Activated T-cell treated with anti-CD3 and anti-CD28 coated beads, Interleukin-2, amount 50 U/mL, for 24 hours (primary cell): Measurements from ENCODE around the gene EPHA10.
"Not testable (repeated sequence)": the region's sequence is repeated elsewhere in the genome, so short reads cannot be mapped to it uniquely, and the experiment has no call there.

ENCODE experiments used
- DNase-seq: peaks from one replicate; pipeline ENCODE4 v3.0.0-alpha.2; 2020
- H3K27ac Mint-ChIP-seq: 2 replicates; pipeline ENCODE4 v1.8.0; 2020; ENCODE audit warnings: mild to moderate bottlenecking, mixed read lengths
- H3K27me3 Mint-ChIP-seq: 2 replicates; pipeline ENCODE4 v1.8.0; 2020; ENCODE audit warnings: mixed read lengths
- H3K36me3 Mint-ChIP-seq: 2 replicates; pipeline ENCODE4 v1.8.0; 2020; ENCODE audit warnings: low read depth, mixed read lengths
- H3K4me1 Mint-ChIP-seq: 2 replicates; pipeline ENCODE4 v1.8.0; 2020; ENCODE audit warnings: low read depth, mixed read lengths
- H3K4me3 Mint-ChIP-seq: 2 replicates; pipeline ENCODE4 v1.8.0; 2020; ENCODE audit warnings: mild to moderate bottlenecking, moderate library complexity, mixed read lengths
- H3K9me3 Mint-ChIP-seq: 2 replicates; pipeline ENCODE4 v1.8.0; 2020; ENCODE audit warnings: mixed read lengths

The EPHA10 gene

DNA sequence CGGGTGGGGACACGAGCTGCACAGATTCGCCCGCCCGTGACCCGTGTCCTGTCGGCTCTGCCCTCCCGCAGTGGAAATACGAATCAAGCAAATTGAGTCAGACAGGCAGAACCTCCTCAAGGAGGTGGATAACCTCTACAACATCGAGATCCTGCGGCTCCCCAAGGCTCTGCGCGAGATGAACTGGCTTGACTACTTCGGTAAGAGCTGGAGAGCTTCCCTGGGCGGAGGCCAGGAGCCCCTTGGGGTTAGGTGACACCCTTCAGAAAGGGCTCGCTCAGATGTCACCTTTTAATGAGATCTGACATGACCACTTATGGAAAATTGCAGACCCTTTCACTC is 72.1 kb downstream of the EPHA10 start:
- H3K36me3 Mint-ChIP-seq, result peaks cover 69% of the 10 kb centered on the region
- peak overlapping the region; percentile 97 for H3K27ac Mint-ChIP-seq
- peak overlapping the region; percentile 98 for H3K4me3 Mint-ChIP-seq

DNA sequence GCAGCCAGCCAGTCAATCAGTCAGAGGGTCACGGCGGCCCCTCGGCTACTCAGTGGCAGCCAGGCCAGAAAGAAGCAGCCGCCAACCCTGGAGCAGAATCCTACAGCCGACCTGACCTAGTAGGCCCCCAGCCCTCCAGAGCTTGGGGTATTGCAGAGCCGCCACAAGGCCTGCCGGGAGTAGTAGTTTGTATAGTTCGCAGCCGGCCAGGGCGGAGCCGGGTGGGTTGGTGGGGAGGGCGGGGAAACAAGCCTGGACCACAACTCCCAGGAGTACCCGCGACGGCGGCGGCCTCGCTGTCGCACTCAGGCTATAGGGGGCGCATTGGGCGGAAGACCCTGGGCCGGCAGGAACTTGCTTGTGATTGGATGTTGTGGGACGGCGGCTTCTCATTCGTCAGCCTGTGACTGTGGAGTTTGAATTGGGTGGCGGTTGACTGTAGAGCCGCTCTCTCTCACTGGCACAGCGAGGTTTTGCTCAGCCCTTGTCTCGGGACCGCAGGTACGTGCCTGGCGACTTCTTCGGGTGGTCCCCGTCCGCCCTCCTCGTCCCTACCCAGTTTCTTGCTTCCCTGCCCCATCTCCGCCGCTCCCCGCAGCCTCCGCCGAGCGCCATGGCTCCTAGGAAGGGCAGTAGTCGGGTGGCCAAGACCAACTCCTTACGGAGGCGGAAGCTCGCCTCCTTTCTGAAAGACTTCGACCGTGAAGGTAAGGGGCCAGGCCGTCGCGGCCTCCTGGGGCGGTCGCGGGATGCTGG is 72.7 kb downstream of the EPHA10 start, which contains the start of gene CDCA8:
CDCA8 (plus strand) TSS at position 439 of the 756 bp plus-strand sequence; CDS start at position 614, 175 bp downstream.
- H3K27ac Mint-ChIP-seq, result peak within 1 kb of the TSS; percentile 97

More for the DNA sequence above, 72.1 kb downstream of the EPHA10 start:
- H3K27me3 Mint-ChIP-seq, result no peaks in the 10 kb centered on the region
- H3K4me1 Mint-ChIP-seq, result peaks cover 32% of the 10 kb centered on the region
- no peak for DNase-seq
- H3K9me3 Mint-ChIP-seq, result no peaks in the 10 kb centered on the region

DNA sequence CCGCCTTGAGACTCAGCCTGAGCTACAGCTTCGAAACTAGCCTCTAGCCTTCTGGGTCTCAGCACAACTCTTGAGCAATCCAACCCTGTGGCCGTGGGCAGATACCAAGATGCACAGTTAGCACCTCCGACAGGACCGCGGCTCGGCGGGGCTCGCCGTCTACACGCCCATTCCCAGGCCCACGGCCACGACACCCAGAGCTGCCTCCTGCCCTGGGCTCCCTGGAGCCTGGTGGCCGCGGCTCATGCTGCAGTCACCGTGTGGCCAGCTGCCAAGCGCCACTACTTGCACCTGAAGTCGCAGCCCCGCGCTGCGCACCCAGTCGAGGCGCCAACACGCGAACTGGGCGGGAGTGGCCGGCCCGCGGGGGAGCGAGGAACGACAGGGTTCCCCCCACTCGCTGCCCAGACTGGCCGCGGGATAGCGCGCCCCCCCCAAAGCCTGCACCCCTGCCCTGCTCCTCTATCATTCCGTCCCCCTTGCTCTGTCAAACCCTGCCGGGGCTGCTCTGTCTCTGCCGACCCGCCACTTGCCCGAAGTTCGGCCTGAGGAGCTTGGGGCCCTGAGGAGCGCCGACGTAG is 73.3 kb downstream of the EPHA10 start:
- peak overlapping the region; percentile 97 for H3K27ac Mint-ChIP-seq
- no peaks in the 10 kb centered on the region for H3K9me3 Mint-ChIP-seq
- no peak for DNase-seq
- H3K4me3 Mint-ChIP-seq, result peak overlapping the region; percentile 98
- no peaks in the 10 kb centered on the region for H3K27me3 Mint-ChIP-seq
- H3K4me1 Mint-ChIP-seq, result peaks cover 34% of the 10 kb centered on the region
- peaks cover 62% of the 10 kb centered on the region for H3K36me3 Mint-ChIP-seq

More for the DNA sequence above, 72.7 kb downstream of the EPHA10 start, which contains the start of gene CDCA8:
- Mint-ChIP-seq H3K9me3 (no peaks in the 10 kb centered on the region), H3K27me3 (no peaks in the 10 kb centered on the region), H3K4me3 (peak within 1 kb of the TSS; percentile 98), H3K4me1 (peaks cover 34% of the 10 kb centered on the region), H3K36me3 (peaks cover 65% of the 10 kb centered on the region)
- DNase-seq, result peak; percentile 98

DNA sequence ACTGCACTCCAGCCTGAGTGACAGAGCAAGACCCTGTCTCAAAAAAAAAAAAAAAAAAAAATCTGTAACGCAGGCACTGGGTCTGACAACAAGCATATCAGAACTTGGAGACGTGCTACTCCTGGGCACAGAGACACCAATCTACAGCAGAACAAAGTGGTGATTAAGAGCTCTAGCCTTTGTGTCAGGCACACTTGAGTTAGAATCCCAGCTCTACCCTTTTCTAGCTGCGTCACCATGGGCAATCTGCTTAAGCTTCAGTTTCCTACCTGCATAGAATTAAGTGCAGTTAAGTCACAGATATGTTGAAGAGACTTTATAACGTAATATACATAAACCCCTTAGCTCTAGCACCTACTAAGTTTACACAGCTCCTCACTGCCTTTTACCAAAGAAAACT is 76.0 kb downstream of the EPHA10 start:
- Mint-ChIP-seq H3K27ac (peak overlapping the region; percentile 97), H3K36me3 (peaks cover 66% of the 10 kb centered on the region), H3K4me1 (peaks cover 35% of the 10 kb centered on the region), H3K4me3 (peak overlapping the region; percentile 98), H3K27me3 (no peaks in the 10 kb centered on the region), H3K9me3 (no peaks in the 10 kb centered on the region)
- DNase-seq, result no peak

DNA sequence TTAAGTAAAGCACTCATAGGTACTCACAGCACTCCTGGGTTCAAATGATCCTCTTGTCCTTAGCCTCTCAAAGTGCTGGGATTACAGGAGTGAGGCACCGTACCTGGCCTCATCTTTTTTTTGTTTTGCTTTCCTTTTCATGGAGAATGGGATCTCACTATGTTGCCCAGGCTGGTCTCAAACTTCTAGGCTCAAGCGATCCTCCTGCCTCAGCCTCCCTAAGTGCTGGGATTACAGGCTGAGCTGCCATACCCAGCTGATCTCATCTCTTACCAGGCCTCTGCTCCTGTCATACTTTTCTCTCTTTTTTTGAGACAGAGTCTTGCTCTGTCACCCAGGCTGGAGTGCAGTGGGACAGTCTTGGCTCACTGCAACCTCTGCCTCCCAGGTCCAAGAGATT is 77.2 kb downstream of the EPHA10 start:
- not testable (repeated sequence) for DNase-seq, H3K27me3 Mint-ChIP-seq, H3K9me3 Mint-ChIP-seq
- peaks cover 35% of the 10 kb centered on the region for H3K4me1 Mint-ChIP-seq
- H3K4me3 Mint-ChIP-seq, result peak overlapping the region; percentile 98
- peak overlapping the region; percentile 88 for H3K27ac Mint-ChIP-seq
- H3K36me3 Mint-ChIP-seq, result peaks cover 77% of the 10 kb centered on the region

DNA sequence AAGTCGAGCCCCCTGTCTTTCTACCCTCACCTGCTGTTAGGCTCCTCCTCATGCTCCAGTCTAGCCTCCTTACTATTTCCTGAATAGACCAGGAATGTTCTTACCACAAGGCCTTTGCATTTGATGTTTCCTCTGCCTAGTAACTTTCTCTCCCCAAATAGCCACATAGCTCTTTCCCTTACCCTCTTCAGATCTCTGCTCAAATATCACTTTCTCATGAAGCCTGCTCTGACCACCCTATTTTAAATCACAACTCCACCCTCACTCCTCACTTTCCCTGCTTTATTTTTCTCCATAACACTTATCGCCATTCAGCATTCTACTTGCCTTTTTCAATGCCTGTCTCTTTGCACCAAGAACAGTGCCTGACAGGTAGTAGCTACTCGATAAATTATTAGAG is 79.2 kb downstream of the EPHA10 start:
- no peak for DNase-seq
- Mint-ChIP-seq H3K27me3 (no peaks in the 10 kb centered on the region), H3K4me3 (no peak overlapping the region), H3K27ac (peak overlapping the region; percentile 16), H3K36me3 (peaks cover 84% of the 10 kb centered on the region), H3K4me1 (peaks cover 29% of the 10 kb centered on the region), H3K9me3 (no peaks in the 10 kb centered on the region)

DNA sequence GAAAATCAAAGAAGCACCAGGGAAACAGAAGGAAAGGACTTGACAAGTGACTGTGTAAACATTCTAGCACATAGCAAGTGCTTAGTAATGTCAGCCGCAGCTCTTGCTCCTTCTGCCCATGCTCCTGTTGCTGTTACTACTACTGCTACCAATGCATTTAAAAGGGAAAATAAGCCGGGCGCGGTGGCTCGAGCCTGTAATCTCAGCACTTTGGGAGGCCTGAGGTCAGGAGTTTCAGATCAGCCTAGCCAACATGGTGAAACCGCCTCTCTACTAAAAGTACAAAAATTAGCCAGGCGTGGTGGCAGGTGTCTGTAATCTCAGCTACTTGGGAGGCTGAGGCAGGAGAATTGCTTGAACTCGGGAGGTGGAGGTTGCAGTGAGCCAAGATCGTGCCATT is 80.7 kb downstream of the EPHA10 start:
- Mint-ChIP-seq H3K27ac (peak overlapping the region; percentile 63), H3K4me1 (peaks cover 20% of the 10 kb centered on the region), H3K36me3 (peaks cover 75% of the 10 kb centered on the region)
- not testable (repeated sequence) for H3K9me3 Mint-ChIP-seq, H3K27me3 Mint-ChIP-seq, H3K4me3 Mint-ChIP-seq, DNase-seq

DNA sequence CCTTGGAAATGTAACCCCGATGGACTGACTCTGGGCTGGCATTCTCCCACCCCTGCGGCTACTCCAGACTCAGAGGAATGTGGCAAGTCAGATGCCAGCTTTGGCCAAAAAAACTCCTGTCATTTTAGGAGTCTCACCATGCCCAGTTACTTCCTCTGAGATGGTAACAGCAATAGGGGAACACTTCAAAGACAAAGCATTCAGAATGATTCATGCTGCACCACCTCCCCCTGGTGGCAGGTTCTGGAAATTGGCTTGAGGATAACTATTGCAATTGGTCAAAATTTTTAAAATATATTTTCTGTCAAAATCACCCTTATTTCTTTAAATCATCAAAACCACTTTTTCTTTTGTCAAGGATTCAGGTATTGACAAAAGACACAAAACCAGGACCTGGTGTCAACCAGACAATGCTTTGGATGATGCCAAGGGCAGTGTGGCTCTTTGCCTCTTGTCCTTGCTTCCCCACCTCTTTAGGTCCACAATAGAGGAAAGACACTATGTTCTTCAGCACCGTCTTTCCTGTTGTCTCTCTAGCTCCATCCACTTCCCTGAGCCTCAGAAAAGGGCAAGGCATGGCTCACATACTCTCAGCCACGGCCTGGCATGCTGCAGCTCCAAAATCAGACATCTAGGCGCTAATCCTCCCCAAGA is 82.5 kb downstream of the EPHA10 start:
- Mint-ChIP-seq H3K9me3 (no peaks in the 10 kb centered on the region), H3K27ac (peak overlapping the region; percentile 81), H3K4me1 (peaks cover 5% of the 10 kb centered on the region), H3K27me3 (no peaks in the 10 kb centered on the region), H3K4me3 (no peak overlapping the region), H3K36me3 (peaks cover 60% of the 10 kb centered on the region)
- peak; percentile 82 for DNase-seq

DNA sequence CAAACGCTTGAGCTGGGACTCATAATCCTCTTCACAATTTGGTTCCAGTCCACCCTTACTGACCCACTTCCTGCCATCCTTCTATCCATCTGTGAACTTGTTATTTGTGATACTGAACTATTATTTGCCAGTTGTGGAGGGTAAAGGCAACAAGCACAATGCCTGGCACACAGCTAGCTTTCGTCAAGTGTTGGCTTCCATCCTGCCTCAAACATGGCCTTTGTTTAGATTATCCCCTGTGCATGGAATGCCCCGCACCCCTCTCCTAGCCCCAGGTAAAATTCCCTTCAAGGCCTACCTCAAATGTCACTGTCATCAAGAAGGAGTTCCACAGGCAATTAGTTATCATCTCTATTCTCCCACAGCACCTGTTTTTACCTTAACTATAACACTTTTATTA is 84.0 kb downstream of the EPHA10 start:
- no peak overlapping the region for H3K4me3 Mint-ChIP-seq
- H3K9me3 Mint-ChIP-seq, result no peaks in the 10 kb centered on the region

DNA sequence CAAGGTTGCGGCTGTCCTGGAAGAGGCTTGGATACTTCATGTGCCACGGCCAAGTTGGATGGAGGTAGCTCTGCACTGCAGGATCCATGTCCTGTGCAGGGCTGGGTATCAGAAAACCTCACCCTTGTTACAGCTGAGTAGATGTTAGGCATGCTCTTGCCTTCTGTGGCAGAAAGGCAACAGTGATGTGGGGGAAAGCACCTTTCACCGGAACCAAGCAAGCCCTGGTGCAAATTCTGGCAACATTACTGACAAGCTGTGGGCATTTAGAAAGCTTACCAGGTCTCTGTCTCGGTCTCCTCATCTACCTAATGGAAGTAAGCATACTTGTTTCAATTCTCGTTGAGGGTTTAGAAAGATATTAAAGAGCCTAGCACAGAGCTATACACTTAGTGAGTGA is 87.1 kb downstream of the EPHA10 start:
- H3K9me3 Mint-ChIP-seq, result no peaks in the 10 kb centered on the region
- no peak overlapping the region for H3K27ac Mint-ChIP-seq
- H3K27me3 Mint-ChIP-seq, result peaks cover under 1% of the 10 kb centered on the region
- DNase-seq, result no peak
- no peak overlapping the region for H3K4me3 Mint-ChIP-seq
- peaks cover 21% of the 10 kb centered on the region for H3K36me3 Mint-ChIP-seq
- peaks cover 27% of the 10 kb centered on the region for H3K4me1 Mint-ChIP-seq

More for the DNA sequence above, 84.0 kb downstream of the EPHA10 start:
- Mint-ChIP-seq H3K4me1 (peaks cover 12% of the 10 kb centered on the region), H3K27me3 (no peaks in the 10 kb centered on the region), H3K36me3 (peaks cover 51% of the 10 kb centered on the region), H3K27ac (no peak overlapping the region)
- no peak for DNase-seq

DNA sequence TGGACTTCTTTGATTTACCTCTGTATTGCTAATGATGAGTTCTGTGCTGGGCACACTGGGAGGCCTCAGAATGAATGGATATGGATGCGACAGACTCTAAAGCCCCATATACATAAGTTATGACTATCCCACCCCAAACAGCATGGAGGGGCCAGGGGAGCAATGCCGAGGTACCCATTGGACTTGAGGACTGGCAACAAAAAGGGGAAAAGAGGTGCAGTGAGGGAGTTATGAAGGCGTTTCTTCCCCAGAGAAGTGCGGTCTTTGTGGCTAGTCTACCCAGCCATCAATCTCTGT is 87.8 kb downstream of the EPHA10 start:
- Mint-ChIP-seq H3K27ac (no peak overlapping the region), H3K4me3 (no peak overlapping the region), H3K27me3 (peaks cover 5% of the 10 kb centered on the region), H3K36me3 (peaks cover 14% of the 10 kb centered on the region), H3K4me1 (peaks cover 26% of the 10 kb centered on the region), H3K9me3 (no peaks in the 10 kb centered on the region)
- no peak for DNase-seq

DNA sequence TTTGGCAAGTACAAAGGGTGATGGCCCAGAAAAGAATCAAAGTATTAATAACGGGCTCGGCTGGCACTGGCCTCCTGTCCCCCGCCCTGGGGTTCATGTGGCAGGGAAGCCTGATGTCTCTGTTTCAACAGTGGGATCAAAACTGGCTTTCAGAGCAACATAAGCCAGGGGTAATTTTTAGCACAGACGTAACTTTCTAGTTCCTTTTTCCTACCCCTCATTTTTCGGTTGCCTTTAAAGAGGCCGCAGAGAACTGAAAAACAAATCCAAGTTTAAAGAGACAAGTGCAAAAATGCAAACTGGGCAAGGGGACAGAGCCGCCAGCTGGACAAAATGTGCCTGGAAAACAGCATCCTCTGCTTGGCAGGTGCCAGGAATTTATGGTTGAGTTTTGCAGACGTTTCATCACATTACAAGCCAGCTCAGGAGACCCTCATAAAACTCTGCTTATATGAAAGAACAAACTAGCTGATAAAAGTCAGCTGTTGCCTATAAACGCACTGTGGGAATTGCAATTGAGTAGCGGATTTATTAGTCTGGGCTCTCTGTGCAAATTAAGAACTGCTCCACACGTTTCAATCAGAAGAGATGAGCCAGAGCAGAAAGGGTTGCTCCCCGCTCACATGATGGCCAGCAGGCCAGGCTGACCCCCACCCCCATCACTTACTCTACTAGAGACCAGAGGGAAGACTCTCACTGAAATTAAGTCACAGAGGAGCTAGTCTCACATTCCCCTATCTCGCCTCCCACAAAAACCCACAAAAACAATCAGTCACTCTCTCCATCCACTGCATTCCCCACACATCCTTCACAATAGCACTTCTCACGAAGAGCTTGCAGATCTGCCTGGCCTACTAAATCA is 88.4 kb downstream of the EPHA10 start:
- peaks cover 12% of the 10 kb centered on the region for H3K36me3 Mint-ChIP-seq
- DNase-seq, result no peak
- no peaks in the 10 kb centered on the region for H3K9me3 Mint-ChIP-seq
- no peak overlapping the region for H3K27ac Mint-ChIP-seq
- H3K4me1 Mint-ChIP-seq, result peaks cover 25% of the 10 kb centered on the region
- H3K27me3 Mint-ChIP-seq, result peaks cover 7% of the 10 kb centered on the region
- no peak overlapping the region for H3K4me3 Mint-ChIP-seq

DNA sequence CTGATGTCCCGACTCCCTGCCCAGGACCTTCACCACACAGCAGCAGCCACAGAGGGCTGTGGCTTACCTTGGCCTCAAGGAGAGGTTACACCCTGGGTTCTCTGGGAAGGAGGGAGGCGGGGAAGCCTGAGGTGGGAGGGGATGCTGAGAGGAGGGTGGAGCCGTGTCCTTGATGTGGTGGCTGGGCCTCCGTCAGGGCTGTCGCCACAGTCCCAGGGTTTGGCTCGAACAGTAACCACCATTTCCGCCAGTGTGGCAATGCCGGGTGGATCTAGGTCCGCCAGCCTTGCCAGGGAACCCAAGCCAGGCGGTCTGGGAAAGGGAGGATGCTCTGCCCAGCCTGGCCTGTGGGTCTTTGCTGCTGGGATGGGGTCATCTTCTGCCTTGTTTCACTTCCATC is 91.0 kb downstream of the EPHA10 start:
- no peaks in the 10 kb centered on the region for H3K9me3 Mint-ChIP-seq
- H3K4me1 Mint-ChIP-seq, result peaks cover 25% of the 10 kb centered on the region
- H3K4me3 Mint-ChIP-seq, result no peak overlapping the region
- no peak overlapping the region for H3K27ac Mint-ChIP-seq
- DNase-seq, result peak; percentile 61
- no peaks in the 10 kb centered on the region for H3K36me3 Mint-ChIP-seq
- peaks cover 11% of the 10 kb centered on the region for H3K27me3 Mint-ChIP-seq

DNA sequence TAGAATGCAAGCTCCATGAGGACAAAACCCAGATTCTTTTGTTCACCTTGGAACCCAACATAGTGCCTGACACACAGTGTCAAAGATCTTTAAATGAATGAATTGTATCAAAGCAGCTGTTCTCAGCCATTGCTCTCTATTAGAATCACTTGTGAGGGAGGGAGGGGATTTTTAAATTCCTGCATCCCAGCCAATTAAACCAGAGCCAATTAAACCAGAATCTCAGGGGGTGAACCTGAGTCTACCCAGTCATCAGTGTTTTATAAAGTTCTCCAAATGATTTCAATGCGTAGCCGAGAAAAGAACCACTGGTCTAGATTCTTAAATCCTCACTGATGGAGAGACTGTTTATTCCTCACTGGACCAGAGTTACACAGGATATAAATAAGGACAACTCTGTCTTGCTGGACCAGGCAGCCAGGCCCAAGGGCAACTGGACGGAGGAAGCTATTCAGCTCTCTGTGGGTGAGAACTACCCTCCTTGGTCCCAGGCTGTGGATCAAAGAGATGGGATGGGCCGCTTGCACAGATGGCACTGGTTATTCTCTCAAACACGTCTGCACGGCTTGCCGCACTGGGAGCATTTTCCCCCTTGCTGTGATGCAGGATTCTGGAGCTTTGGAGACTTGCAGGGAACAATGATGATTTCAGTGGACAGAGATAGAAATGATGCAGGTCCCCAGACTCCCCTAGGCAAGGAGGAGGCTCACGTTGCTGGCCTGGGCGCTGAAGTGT is 92.6 kb downstream of the EPHA10 start:
- H3K4me3 Mint-ChIP-seq, result no peak overlapping the region
- peaks cover 25% of the 10 kb centered on the region for H3K4me1 Mint-ChIP-seq
- no peaks in the 10 kb centered on the region for H3K36me3 Mint-ChIP-seq
- H3K9me3 Mint-ChIP-seq, result no peaks in the 10 kb centered on the region
- H3K27ac Mint-ChIP-seq, result no peak overlapping the region
- no peak for DNase-seq
- H3K27me3 Mint-ChIP-seq, result peaks cover 11% of the 10 kb centered on the region
